H9 (cell line): ENCODE data around the gene CEBPG. TPM values are rescaled to one million over a fixed set of nuclear protein-coding genes. Genes with fewer than 3 reads are reported as not detected.

Source experiments
- DNase-seq: peaks from one replicate; pipeline ENCODE4 v3.0.0-alpha.2; 2017
- H2AFZ ChIP-seq: one replicate; pipeline ENCODE4 v1.6.1; 2013; ENCODE audit warnings: mild to moderate bottlenecking, low read length, control low read depth, moderate library complexity
- H2AK5ac ChIP-seq: 2 replicates; pipeline ENCODE4 v1.6.1; 2013; ENCODE audit warnings: low read length, control low read depth, mixed read lengths; ENCODE audit not compliant: insufficient read length
- H2BK120ac ChIP-seq: one replicate; pipeline ENCODE4 v1.6.1; 2013; ENCODE audit warnings: low read depth, mild to moderate bottlenecking, low read length, control low read depth, inconsistent platforms; ENCODE audit not compliant: poor library complexity, severe bottlenecking
- H2BK12ac ChIP-seq: 2 replicates; pipeline ENCODE4 v1.6.1; 2013; ENCODE audit warnings: low read length, control low read depth, mixed read lengths, low read depth; ENCODE audit not compliant: insufficient read length
- H2BK15ac ChIP-seq: 2 replicates; pipeline ENCODE4 v1.6.1; 2013; ENCODE audit warnings: low read depth, low read length, control low read depth
- H2BK20ac ChIP-seq: one replicate; pipeline ENCODE4 v1.6.1; 2013; ENCODE audit warnings: low read depth, mild to moderate bottlenecking, low read length, control low read depth, inconsistent platforms; ENCODE audit not compliant: poor library complexity, severe bottlenecking
- H2BK5ac ChIP-seq: 2 replicates; pipeline ENCODE4 v1.6.1; 2013; ENCODE audit warnings: low read length, control low read depth, mixed read lengths; ENCODE audit not compliant: insufficient read length
- H3K14ac ChIP-seq: 2 replicates; pipeline ENCODE4 v1.6.1; 2013; ENCODE audit warnings: low read length, control low read depth; ENCODE audit not compliant: insufficient read depth
- H3K18ac ChIP-seq: 2 replicates; pipeline ENCODE4 v1.6.1; 2013; ENCODE audit warnings: low read depth, mild to moderate bottlenecking, mixed read lengths, low read length, control low read depth; ENCODE audit not compliant: insufficient read length
- H3K23ac ChIP-seq: 2 replicates; pipeline ENCODE4 v1.6.1; 2013; ENCODE audit warnings: low read length, control low read depth, mixed read lengths, low read depth; ENCODE audit not compliant: insufficient read length
- H3K23me2 ChIP-seq: 2 replicates; pipeline ENCODE4 v1.6.1; 2013; ENCODE audit warnings: low read depth, mild to moderate bottlenecking, mixed read lengths, low read length, control low read depth; ENCODE audit not compliant: insufficient read length, poor library complexity, severe bottlenecking
- H3K27ac ChIP-seq: 2 replicates; pipeline ENCODE4 v1.5.1; 2013; ENCODE audit warnings: low read length, control low read depth, mixed read lengths, low read depth; ENCODE audit not compliant: insufficient read length
- H3K27me3 ChIP-seq: 2 replicates; pipeline ENCODE4 v1.6.1; 2013; ENCODE audit warnings: low read length, control low read depth, inconsistent platforms; ENCODE audit not compliant: insufficient read depth
- H3K4ac ChIP-seq: 2 replicates; pipeline ENCODE4 v1.6.1; 2013; ENCODE audit warnings: low read depth, mild to moderate bottlenecking, control low read depth, inconsistent platforms, low read length, moderate library complexity
- H3K4me1 ChIP-seq: 2 replicates; pipeline ENCODE4 v1.6.1; 2013; ENCODE audit warnings: low read length, control low read depth, inconsistent platforms; ENCODE audit not compliant: insufficient read depth
- H3K4me2 ChIP-seq: 2 replicates; pipeline ENCODE4 v1.6.1; 2013; ENCODE audit warnings: low read length, control low read depth, mixed read lengths; ENCODE audit not compliant: insufficient read length, insufficient read depth
- H3K56ac ChIP-seq: 2 replicates; pipeline ENCODE4 v1.6.1; 2013; ENCODE audit warnings: low read depth, mild to moderate bottlenecking, mixed read lengths, low read length, control low read depth; ENCODE audit not compliant: insufficient read length
- H3K79me1 ChIP-seq: 2 replicates; pipeline ENCODE4 v1.6.1; 2013; ENCODE audit warnings: low read depth, mild to moderate bottlenecking, moderate library complexity, low read length, control low read depth, inconsistent platforms; ENCODE audit not compliant: insufficient read depth, poor library complexity, severe bottlenecking
- H3K79me2 ChIP-seq: 2 replicates; pipeline ENCODE4 v1.6.1; 2013; ENCODE audit warnings: low read length, control low read depth, inconsistent platforms; ENCODE audit not compliant: insufficient read depth
- H3K9ac ChIP-seq: 2 replicates; pipeline ENCODE4 v1.6.1; 2013; ENCODE audit warnings: low read length, control low read depth, mixed read lengths; ENCODE audit not compliant: insufficient read length; ENCODE audit errors: extremely low read depth
- H3K9me3 ChIP-seq: one replicate; pipeline ENCODE4 v1.6.1; 2013; ENCODE audit warnings: low read depth, low read length, inconsistent platforms; ENCODE audit not compliant: control insufficient read depth
- H3T11ph ChIP-seq: one replicate; pipeline ENCODE4 v1.6.1; 2013; ENCODE audit warnings: mild to moderate bottlenecking, low read length, control low read depth, inconsistent platforms
- H4K20me1 ChIP-seq: one replicate; pipeline ENCODE4 v1.6.1; 2013; ENCODE audit not compliant: control insufficient read depth, insufficient read length, insufficient read depth
- H4K5ac ChIP-seq: 2 replicates; pipeline ENCODE4 v1.6.1; 2013; ENCODE audit warnings: low read depth, mild to moderate bottlenecking, mixed read lengths, low read length, control low read depth; ENCODE audit not compliant: insufficient read length
- H4K8ac ChIP-seq: replicated peaks from 2 replicates; pipeline ENCODE4 v1.6.1; 2013; ENCODE audit warnings: low read length, control low read depth, mixed read lengths, low read depth; ENCODE audit not compliant: insufficient read length
- H4K91ac ChIP-seq: 2 replicates; pipeline ENCODE4 v1.6.1; 2013; ENCODE audit warnings: low read depth, mild to moderate bottlenecking, moderate library complexity, mixed read lengths, low read length, control low read depth; ENCODE audit not compliant: insufficient read length
- H3K27ac Mint-ChIP-seq, 3 experiments: 2 replicates in 2 of 3; 3 replicates in 1 of 3; pipeline ENCODE4 v1.8.0; 2020 to 2021; ENCODE audit warnings: mixed read lengths in 3 of 3, mild to moderate bottlenecking in 1 of 3, moderate library complexity in 1 of 3
- H3K27me3 Mint-ChIP-seq: 2 replicates; pipeline ENCODE4 v1.8.0; 2021; ENCODE audit warnings: low read depth, mild to moderate bottlenecking, moderate library complexity, mixed read lengths
- H3K36me3 Mint-ChIP-seq, 3 experiments: 2 replicates in 2 of 3; 3 replicates in 1 of 3; pipeline ENCODE4 v1.8.0; 2020 to 2021; ENCODE audit warnings: low read depth in 3 of 3, mixed read lengths in 3 of 3; ENCODE audit not compliant: insufficient read depth in 1 of 3
- H3K4me1 Mint-ChIP-seq, 2 experiments: 2 replicates each; pipeline ENCODE4 v1.8.0; 2020; ENCODE audit warnings: mixed read lengths in 2 of 2
- H3K4me3 Mint-ChIP-seq, 2 experiments: 2 replicates in 1 of 2; 3 replicates in 1 of 2; pipeline ENCODE4 v1.8.0; 2020 to 2021; ENCODE audit warnings: mild to moderate bottlenecking in 2 of 2, mixed read lengths in 2 of 2, moderate library complexity in 1 of 2
- H3K9me3 Mint-ChIP-seq, 2 experiments: 2 replicates in 1 of 2; 3 replicates in 1 of 2; pipeline ENCODE4 v1.8.0; 2020; ENCODE audit warnings: mild to moderate bottlenecking in 2 of 2, mixed read lengths in 2 of 2, moderate library complexity in 1 of 2
- WGBS: extraction: QIAGEN DNeasy Blood & Tissue Kit; methylation state at CpG from one replicate; pipeline ENCODE4 v1.1.7; 2013; ENCODE audit warnings: missing lambda C conversion rate, low lambda C conversion rate, mixed read lengths; ENCODE audit not compliant: insufficient read length; ENCODE audit errors: extremely low coverage; 5-methylcytosine and 5-hydroxymethylcytosine counted together
- total RNA-seq: library from RNA; stranded (reverse); gene quantifications from 2 replicates; pipeline ENCODE4 v1.2.1, GENCODE V29; 2021
- TF ChIP-seq, protein P1 (sequence below): fragments of 200-600 bp; sonication (generic); conservative IDR thresholded peaks from 3 replicates; pipeline ENCODE4 v1.8.0; 2021; ENCODE audit warnings: antibody characterized with exemption, mild to moderate bottlenecking

The CEBPG gene
- total RNA-seq, 1 experiment from 2014 or later, result 33.7 TPM

DNA sequence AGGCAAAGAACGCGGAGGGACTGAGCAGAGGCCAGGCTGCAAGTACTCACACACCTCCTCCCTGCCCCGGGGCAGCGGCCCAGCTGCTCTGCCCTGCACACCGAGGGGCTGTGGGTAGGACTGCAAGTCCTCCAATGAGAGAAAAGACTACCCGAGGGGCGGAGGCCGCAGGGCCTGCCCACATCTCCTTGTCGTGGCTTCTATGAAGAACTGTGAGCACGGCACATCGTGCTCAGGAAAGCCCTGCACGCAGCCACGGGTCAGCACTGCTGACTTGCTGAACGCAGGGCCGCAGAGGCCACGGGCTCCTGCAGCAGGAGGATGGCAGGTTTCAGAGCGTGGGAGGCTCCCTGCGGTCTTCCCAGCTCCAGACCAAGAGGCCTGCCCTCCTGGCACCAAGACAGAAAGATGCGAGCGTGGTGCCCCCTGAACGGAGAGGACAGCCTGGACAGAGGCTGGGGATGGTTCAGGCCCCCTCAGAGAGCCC is 37.4 kb downstream of the CEBPG start:
- no peaks in the 10 kb centered on the region for H3K9me3 Mint-ChIP-seq
- no peak overlapping the region for H3K23ac ChIP-seq
- H3K56ac ChIP-seq, result no peak overlapping the region
- no peak overlapping the region for H2BK20ac ChIP-seq
- TF ChIP-seq, protein P1, sequence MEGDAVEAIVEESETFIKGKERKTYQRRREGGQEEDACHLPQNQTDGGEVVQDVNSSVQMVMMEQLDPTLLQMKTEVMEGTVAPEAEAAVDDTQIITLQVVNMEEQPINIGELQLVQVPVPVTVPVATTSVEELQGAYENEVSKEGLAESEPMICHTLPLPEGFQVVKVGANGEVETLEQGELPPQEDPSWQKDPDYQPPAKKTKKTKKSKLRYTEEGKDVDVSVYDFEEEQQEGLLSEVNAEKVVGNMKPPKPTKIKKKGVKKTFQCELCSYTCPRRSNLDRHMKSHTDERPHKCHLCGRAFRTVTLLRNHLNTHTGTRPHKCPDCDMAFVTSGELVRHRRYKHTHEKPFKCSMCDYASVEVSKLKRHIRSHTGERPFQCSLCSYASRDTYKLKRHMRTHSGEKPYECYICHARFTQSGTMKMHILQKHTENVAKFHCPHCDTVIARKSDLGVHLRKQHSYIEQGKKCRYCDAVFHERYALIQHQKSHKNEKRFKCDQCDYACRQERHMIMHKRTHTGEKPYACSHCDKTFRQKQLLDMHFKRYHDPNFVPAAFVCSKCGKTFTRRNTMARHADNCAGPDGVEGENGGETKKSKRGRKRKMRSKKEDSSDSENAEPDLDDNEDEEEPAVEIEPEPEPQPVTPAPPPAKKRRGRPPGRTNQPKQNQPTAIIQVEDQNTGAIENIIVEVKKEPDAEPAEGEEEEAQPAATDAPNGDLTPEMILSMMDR, result no peak
- H3K14ac ChIP-seq, result no peak overlapping the region
- no peaks in the 10 kb centered on the region for H3K4me1 ChIP-seq
- H2BK12ac ChIP-seq, result no peak overlapping the region
- no peak overlapping the region for H4K8ac ChIP-seq
- no peak overlapping the region for H3K9ac ChIP-seq
- H3K27ac ChIP-seq, result no peak overlapping the region
- H4K20me1 ChIP-seq, result no peaks in the 10 kb centered on the region
- DNase-seq, result no peak
- no peak overlapping the region for H2BK120ac ChIP-seq
- H3K4me3 Mint-ChIP-seq, result no peak overlapping the region
- H2BK15ac ChIP-seq, result no peak overlapping the region
- no peaks in the 10 kb centered on the region for H3K23me2 ChIP-seq
- H3K4me2 ChIP-seq, result no peak overlapping the region
- H3K9me3 ChIP-seq, result no peaks in the 10 kb centered on the region
- no peak overlapping the region for H2AK5ac ChIP-seq
- H3K79me1 ChIP-seq, result no peaks in the 10 kb centered on the region
- no peak overlapping the region for H2AFZ ChIP-seq
- no peaks in the 10 kb centered on the region for H3K79me2 ChIP-seq
- no CpG with 5 or more reads among the region's 21 CpGs for WGBS
- no peaks in the 10 kb centered on the region for H3K27me3 ChIP-seq
- no peak overlapping the region for H2BK5ac ChIP-seq
- H3K18ac ChIP-seq, result no peak overlapping the region
- no peak overlapping the region for H3K4ac ChIP-seq
- no peak overlapping the region for H4K91ac ChIP-seq
- H4K5ac ChIP-seq, result no peak overlapping the region
- no peak overlapping the region for H3K27ac Mint-ChIP-seq
- peaks cover 6 to 9% of the 10 kb centered on the region in 2 experiments for H3K4me1 Mint-ChIP-seq
- no peak overlapping the region for H3T11ph ChIP-seq
- H3K27me3 Mint-ChIP-seq, result no peaks in the 10 kb centered on the region
- H3K36me3 Mint-ChIP-seq, result no peaks in the 10 kb centered on the region; a peak in 1 of 7 replicates
